Activated CD8-positive, alpha-beta memory T cell treated with anti-CD3 and anti-CD28 coated beads, Interleukin-2, amount 50 U/mL, for 1 hour (primary cell): ENCODE data around the gene PACSIN1.
"Not testable (repeated sequence)": the region's sequence is repeated elsewhere in the genome, so short reads cannot be mapped to it uniquely, and the experiment has no call there.

Source experiments
- DNase-seq: peaks from one replicate; pipeline ENCODE4 v3.0.0-alpha.2; 2020; ENCODE audit errors: extremely low read depth

Gene PACSIN1

GRCh38 chr6:34485321-34486060 is 19.6 kb downstream of the PACSIN1 start:
- DNase-seq: no peak

GRCh38 chr6:34486106-34486740 is 20.3 kb downstream of the PACSIN1 start:
- no peak for DNase-seq

GRCh38 chr6:34486886-34487285 is 21.0 kb downstream of the PACSIN1 start:
- DNase-seq: not testable (repeated sequence)

GRCh38 chr6:34487536-34487935 is 21.7 kb downstream of the PACSIN1 start:
- no peak for DNase-seq

DNA sequence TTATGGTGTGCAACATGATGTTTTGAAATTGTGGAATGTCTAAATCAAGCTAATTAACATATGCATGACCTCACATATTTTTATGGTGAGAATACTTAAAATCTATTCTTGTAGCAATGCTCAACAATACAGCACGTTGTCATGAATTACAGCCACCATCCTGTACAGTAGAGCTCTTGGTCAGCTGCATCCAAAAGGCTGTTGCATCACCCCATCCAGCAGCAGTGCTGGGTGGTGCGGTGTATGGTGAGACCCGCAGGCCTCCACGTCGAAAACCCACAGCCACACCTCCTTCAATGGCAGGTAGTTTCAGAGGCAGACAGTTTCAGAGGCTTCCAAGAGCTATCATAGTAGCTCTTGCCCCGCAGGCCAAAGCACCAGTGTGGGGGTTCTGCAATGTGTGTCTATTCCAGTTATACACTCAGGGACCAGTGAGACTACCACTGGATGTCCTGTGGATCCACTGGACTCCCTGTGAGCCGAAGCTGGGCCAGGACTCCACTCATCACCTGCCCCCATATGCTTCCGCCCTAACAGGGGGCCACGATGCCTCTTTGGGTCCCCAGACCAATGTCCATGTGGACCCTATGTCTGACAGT is 23.4 kb downstream of the PACSIN1 start:
- no peak for DNase-seq

DNA sequence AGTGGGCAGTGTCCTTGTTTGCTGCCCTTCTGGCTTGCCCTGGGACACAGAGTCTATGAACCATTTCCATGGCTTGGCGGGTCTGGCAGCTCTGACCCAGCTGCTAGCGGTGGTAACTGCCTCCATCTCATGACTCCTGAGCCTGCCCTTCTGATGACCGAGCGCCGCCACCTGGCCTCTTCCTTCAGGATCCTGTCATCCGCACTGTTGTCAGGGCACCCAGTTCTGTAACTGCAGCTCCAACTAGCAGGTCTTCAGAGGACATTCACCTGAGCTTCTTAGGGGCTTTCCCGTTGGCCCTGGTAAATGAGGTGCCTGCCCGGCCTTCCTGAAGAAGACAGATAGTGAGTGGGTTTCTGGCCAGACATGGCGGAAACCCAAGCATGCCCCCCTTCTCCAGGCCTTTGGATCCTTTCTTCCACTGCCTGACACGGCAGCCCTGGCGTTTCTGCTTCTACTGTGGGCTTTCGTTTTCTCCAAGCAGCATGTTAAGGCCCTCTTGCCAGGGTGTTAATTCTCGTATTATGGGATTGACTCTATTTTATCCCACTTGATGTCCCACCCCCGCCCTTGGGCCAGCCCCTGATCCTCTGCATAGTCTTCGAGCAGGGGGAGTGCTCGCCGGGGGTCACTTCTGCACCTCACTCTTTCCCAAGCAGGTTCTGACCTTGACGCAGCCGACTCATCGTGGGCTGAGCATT is 24.7 kb downstream of the PACSIN1 start:
- no peak for DNase-seq

GRCh38 chr6:34491091-34491430 is 25.2 kb downstream of the PACSIN1 start:
- DNase-seq: no peak

- no peak for DNase-seq
Measured at GRCh38 chr6:34493344-34493743, 27.5 kb downstream of the PACSIN1 start.

GRCh38 chr6:34494973-34495372 is 29.1 kb downstream of the PACSIN1 start:
- DNase-seq: no peak

- no peak for DNase-seq
Measured at GRCh38 chr6:34496103-34496685, 30.3 kb downstream of the PACSIN1 start.

GRCh38 chr6:34497411-34497810 is 31.5 kb downstream of the PACSIN1 start:
- no peak for DNase-seq

DNA sequence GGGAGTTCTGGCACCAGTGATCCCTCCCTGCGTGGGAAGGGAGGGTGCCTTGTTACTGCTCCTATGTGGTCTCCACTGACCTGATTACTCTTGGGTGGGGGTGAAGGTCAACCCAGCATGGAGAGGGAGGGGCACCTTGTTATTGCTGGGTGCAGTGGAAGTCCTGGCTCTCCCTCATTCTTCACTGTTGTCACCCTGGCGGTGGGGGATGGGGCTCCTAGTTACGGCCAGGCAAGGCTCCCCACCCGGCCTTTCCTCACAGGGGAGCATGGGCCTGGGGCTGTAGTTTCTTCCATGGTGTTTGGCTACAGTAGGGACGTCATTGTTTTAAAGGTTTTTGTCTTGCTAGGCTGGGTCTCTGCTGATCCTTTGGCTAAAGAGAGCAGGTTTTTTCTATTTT is 40.8 kb downstream of the PACSIN1 start:
- DNase-seq: no peak

DNA sequence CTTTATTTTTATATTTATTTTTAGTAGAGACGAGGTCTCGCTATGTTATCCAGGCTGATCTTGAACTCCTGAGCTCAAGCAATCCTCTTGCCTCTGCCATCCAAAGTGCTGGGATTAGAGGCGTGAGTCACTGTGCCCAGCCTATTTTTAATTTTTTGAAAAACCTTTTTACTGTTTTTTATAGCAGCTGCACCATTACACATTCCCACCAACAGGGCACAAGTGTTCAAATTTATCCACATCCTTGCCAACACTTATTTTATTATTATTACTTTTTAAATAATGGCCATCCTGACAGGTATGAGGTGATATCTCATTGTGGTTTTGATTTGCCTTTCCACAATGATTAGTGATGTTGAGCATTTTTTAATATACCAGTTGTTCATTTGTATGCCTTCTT is 42.5 kb downstream of the PACSIN1 start:
- DNase-seq: no peak

- no peak for DNase-seq
Measured at GRCh38 chr6:34509782-34510181, 43.9 kb downstream of the PACSIN1 start.

DNA sequence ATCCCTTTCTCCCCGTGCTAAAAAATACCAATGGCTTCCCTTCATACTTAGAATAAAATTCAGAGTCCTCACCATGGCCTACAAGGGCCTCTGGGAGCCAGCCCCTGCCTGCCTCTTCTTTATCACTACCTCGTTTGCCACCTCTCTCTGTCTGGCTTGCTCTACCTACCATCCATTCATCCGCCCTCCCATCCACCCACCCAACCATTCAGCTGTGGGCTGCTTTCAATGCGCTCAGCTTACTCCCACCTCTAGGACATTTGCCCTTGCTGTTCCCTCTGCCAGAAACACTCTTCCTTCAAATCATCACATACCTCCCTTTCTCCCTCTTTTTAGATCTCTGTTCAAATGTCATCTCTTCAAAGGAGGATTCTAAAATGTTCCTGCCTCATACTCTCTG is 44.4 kb downstream of the PACSIN1 start:
- DNase-seq: no peak

GRCh38 chr6:34511214-34511914 is 45.5 kb downstream of the PACSIN1 start:
- DNase-seq: no peak

GRCh38 chr6:34511915-34512737 is 46.2 kb downstream of the PACSIN1 start:
- DNase-seq: no peak

GRCh38 chr6:34512738-34513115 is 46.9 kb downstream of the PACSIN1 start:
- no peak for DNase-seq

- no peak for DNase-seq
Measured at GRCh38 chr6:34513646-34514045, 47.8 kb downstream of the PACSIN1 start.

DNA sequence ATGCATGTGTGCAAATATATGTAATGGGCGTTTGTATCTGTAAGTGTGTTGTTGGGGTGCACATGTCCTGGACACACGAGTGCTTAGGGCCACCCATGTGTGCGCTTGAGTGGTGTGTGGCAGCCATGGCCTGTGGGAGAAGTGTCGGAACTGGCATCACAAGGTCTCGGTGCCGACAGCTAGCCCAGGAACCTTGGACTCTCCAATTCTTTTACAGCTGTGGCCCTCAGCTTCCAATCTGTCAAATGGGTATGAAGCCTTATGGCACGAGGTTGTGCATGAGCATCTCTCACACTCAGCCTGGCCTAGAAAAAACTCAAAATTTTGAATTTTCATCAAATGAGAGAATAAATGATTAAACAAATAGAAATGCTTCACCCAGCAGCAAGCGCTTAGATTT is 48.2 kb downstream of the PACSIN1 start:
- no peak for DNase-seq
